Measurements from ENCODE around the gene SH2D2A.
A peak's percentile ranks its signal among the peaks of the same experiment; 100 is the strongest.

- peak; percentile 76; the same call in 1 of the 2 replicates for TF ChIP-seq TEAD4 (IDR thresholded peaks at IDR 0.05; ENCODE audit: borderline replicate concordance, insufficient read depth)
- peak; percentile 68; the same call in 1 of the 2 replicates for TF ChIP-seq REST (IDR thresholded peaks at IDR 0.05; ENCODE audit: low read depth, low read length)
- peak; percentile 60 for TF ChIP-seq CTCF (IDR thresholded peaks at IDR 0.05)
- peak; percentile 59; the same call in 1 of the 2 replicates for TF ChIP-seq ZBTB33 (IDR thresholded peaks at IDR 0.05; ENCODE audit: borderline replicate concordance, low read depth)
- peak; percentile 50 for TF ChIP-seq PBX3 (IDR thresholded peaks at IDR 0.05)
- peak; percentile 81 for TF ChIP-seq CHD2 (IDR thresholded peaks at IDR 0.05; ENCODE audit: low read length, partially characterized antibody)
Observed at GRCh38 chr1:156801409-156802121, 15.1 kb downstream of the SH2D2A start.
